ENCODE measurements around the gene THY1.
"Not testable (repeated sequence)": the region's sequence is repeated elsewhere in the genome, so short reads cannot be mapped to it uniquely, and the experiment has no call there.

The THY1 gene

DNA sequence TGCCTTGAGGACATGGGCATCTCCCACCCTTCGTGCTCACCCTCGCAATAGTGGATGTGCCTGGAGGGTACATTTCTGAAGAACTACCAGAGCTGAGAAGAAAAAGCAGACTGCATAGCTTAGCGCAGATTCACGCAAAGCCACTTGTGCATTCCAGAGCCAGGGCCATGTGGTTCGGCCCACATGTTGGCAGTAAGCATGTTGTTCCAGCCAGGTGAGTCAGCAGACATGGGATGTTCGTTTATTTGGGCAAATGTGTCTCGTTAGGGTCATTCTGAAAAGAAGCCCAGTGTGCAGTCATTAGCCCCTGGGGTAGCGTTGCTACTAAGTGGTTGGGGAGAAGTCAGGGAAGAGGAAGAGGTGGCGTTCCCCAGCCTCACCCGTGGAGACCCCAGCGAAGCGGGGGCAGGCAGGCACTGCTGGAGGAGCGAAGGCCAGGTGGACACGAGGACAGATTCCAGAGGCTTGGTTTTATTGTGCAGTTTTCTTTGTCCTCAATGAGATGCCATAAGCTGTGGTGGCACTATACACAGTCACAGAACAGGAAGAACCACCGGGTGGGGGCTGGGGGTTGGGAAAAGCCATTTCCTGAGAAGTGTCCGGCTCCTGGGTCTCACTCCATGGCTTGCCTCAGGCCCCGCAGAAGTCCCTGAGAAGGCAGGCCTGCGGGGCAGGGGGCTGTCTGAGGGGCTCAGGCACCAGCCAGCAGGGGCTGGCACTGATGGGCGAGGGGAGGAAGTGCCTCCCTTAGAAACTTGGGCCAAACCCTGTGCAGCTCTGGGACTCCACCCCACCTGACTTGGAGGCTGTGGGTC, 5.0 kb downstream of the THY1 start:
- no peak for DNase-seq

DNA sequence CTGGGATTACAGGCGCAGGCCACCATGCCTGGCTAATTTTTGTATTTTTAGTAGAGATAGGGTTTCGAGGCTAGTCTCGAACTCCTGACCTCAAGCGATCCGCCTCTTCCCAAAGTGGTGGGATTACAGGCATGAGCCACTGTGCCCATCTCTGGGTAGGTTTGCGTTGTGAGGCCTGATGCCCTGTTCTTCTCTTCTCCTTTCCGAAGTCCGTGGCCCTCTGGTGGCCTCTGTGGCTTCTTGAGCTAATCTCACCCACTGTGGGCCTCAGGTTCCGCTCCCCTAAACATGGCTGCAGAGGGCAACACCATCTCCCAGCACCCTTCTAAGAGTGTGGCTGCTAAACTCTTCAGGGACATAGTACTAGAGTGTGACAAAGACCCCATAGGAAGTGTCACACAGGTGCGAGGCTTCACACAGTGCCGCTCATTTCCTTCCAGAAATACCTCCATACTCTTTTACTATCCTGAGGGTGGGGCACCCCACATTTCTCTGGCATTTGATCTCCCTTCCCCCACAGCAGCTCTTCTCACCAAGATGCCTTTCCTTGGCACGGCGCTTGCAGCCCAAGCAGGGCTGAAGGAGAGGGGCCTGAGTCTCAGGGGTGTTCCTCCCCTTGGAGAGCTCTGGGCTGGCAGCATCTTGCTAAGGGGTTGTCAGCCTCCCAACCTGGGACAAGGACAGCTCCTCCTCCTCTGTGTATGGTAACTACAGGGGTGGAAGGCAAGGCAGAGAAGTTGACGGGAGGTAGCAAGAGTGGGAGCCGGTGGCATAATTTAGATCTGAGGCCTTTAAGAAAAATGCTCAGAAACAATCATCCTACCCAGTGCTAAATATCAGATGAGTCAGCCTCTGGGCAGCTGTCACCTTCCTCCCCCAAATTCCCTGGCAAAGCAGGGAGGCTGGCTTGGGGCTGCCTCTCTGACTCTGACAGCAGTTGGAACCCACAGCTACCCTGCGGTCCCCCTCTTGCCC, 6.1 kb downstream of the THY1 start:
- DNase-seq = no peak

DNA sequence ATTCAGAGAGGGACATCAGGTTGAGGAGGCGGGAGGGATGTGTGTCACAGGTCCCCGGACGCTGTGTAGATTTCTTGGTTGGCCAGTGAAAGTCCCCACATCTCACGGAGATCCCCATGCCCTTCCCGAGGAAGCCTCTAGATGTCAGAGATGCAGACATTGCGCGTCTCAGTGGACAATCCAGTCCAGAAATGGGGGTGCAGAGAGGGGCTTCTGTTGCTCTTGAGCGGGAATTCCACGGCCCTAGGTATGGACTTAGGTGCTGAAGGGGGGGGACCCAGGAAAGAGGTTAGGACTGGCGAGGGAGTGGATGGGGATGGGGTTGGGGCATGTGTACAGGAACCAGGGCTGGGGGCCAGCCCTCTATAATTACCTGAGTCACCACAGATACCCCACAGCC, 7.0 kb downstream of the THY1 start:
- no peak for DNase-seq

DNA sequence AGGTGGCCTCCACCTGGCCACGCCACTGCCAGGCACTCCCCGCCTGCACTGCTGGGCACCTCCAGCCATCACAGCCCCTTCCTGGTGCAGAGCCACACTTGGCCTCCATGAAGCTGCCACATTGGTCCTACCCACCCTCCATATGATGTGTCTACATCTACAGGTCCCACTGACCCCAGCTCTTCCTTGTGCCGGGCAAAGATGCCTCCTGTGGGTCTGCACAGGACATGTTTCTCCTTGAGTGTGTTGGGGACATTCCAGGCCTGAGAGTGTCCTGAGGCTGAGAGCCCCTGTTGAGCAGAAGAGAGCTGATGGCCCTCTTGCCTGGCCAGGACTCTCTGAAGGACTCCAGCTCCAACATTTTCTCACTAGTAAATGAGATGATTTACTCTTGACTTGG, 7.5 kb downstream of the THY1 start:
- DNase-seq = no peak

DNA sequence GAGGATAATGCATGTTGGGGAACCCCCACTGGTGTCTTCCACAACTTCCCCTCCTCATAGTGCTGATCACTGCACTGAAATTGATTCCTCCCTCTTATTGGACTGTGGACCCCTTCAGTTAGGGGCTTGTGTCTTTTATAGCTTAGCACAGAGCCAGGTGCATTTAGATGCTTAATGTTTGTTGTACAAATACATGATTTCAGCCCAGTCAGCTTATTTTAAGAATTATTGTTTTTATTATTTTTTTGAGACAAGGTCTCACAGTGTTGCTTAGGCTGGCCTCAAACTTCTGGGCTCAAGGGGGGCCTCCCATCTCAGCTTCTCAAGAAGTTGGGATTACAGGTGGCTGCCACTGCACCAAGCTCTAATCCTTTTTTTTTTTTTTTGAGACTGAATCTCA, 8.2 kb downstream of the THY1 start:
- DNase-seq = no peak

DNA sequence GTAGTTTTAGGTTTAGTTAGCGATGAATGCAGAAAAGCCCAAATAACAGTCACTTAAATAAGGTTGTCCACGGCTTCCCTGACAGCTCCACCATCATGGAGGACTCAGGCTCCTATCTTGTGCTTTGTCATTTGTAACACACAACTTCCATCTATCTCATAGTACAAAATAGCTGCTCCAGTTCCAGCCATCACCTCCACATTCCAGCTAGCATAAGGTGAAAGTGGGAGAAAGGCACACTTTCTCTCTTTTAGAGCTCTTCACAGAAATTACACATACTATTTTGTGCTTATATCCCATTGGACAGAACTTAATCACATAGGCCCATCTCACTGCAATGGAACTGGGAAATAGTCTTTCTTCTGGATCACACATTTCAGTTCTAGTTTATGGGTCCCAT, 8.7 kb downstream of the THY1 start:
- no peak for DNase-seq

DNA sequence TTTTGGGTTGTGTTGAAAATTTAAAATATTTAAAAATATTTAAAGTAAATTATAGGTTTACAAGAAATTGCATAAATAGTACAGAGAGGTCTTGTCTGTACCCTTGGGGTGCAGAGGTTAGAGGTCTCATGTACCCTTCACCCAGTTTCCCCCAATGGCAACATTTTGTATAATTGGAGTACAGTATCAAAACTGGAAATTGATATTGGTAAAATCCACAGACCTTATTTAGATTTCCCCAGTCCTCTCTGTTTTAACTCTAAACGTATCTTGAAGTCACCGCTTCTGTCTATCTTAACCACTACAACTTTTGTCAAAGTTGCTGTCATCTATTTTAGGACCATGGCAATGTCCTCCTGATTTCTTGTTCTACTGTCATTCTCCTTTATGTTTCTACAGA, 10.9 kb downstream of the THY1 start:
- no peak for DNase-seq

DNA sequence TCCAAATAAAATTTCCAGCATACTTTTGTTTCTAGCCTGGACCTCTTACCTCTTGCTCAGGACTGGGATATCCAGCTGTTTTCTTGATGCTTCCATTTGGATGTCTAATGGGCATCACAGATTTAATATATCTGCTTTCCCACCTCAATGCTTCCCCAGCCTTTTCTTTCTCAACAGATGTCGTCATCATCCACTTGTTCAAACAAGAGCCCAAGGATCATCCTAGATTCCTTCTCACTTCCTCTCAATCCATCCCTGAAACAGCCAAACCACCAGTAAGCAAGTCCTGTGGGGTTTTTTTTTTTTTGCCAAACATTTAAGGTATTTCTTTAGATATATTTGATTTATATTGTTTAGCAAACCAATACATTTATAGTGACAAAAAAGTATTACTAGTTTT, 12.5 kb downstream of the THY1 start:
- DNase-seq = no peak

DNA sequence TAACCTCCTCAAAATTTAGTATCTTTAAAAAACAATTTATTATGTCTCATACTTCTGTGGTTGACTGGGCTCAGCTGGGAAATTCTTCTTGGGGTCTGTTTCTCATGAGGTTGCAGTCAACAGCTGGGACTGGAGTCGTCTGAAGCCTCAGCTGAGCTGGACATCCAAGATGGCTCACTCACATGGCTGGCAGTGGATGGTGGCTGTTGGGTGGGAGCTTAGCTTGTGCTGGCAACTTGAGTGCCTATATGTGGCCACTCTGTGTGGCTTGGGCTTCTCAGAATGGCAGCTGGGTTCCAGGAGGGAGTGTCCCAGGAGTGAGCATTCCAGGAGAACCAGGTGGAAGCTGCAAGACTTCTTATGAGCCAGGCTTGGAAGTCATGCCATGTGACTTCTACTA, 13.2 kb downstream of the THY1 start:
- DNase-seq = no peak

DNA sequence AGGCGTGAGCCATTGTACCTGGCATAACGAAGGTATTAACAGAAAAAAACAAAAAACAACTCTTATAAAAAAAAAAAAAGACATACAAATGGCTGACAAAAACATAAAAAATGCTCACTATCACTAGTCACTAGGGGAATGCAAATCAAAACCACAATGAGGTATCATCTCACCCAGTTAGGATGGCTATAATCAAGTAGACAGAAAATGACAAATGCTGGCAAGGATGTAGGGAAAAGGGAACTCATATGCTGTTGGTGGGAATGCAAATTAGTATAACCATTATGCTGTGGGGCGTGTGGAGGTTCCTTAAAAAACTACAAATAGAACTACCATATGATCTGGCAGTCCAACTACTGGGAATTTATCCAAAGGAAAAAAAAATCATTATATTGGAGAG, 17.0 kb downstream of the THY1 start:
- no peak for DNase-seq

DNA sequence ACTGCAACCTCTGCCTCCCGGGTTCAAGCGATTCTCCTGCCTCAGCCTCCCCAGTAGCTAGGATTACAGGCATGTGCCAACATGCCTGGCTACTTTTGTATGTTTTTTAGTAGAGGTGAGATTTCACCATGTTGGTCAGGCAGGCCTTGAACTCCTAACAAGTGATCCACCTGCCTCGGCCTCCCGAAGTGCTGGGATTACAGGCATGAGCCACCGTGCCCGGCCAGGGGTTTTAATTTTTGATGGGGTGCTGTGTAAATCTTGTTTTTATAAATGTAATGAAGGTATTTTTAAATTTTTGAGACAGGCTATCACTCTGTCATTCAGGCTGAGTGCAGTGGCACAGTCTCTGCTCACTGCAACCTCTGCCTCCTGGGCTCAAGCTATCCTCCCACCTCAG, 17.5 kb downstream of the THY1 start:
- not testable (repeated sequence) for DNase-seq

DNA sequence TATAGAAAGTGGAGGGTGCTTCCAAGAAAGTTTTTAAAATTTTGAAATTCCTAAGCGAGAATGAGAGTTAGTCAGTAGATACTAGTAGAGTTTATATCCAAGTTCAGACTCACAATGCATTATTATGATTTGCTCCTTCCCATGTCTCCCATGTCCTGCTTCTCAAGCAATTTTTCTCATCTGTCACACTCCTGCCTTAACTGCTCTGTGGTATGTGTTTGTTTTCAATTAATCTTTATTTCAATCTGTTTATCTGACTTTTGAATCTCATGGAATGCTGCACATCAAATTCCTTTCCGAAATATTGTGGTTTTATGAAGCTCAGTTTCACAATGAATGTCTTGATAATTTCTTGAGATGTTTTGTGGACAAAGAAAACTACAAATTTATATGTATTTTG, 18.1 kb downstream of the THY1 start:
- DNase-seq = no peak

DNA sequence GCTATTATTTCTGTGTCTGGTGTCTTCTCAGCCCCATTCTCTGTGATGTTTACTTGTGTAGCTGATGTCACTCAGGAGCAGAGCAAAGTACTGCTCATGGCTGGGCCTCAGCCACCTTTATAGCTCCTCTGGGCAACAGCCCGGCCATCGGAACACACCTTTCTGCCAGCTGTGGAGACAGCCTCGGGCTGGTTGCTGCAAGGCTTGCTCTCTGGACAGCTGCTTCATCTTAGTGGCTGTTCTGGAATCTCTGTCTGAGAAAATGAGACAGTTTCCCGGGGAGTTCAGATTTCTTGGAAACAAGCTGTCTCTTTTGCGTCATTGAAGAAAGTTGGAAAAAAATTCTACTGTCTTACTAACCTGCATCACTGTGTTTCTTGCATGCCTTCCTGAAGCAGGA, 20.0 kb downstream of the THY1 start:
- DNase-seq = no peak

DNA sequence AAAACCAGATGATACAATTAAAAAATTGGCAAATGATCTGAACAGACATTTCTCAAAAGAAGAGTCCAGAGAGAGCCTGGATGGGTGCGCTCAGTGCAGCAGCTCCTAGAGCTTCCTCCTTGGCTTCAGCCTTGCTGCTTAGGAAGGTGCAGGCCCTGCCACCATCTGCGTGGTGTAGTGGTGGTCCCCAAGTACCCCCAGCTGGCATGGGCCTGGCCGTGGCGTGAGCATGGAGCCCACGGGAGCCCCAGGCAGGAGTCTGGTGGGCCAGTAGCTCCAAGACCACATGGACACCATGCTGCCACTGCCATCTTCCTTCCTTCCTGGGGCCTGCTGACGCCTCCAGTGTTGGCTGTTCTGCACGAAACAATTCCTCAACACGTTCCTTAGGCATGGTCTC, 20.5 kb downstream of the THY1 start:
- no peak for DNase-seq

DNA sequence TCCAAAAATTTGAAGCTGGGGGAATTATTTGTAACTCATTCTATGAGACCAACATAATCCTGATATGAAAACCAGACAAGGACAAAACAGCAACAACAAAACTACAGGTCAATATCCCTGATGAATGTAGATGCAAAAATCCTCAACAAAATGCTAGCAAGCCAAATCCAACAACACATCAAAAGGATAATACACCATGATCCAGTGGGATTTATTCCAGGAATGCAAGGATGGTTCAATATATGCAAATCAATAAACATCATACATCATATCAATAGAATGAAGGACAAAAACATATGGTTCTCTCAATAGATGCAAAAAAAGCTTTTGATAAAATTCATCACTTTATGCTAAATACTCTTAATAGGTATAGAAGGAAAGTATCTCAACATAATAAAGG, 22.1 kb downstream of the THY1 start:
- DNase-seq = no peak

DNA sequence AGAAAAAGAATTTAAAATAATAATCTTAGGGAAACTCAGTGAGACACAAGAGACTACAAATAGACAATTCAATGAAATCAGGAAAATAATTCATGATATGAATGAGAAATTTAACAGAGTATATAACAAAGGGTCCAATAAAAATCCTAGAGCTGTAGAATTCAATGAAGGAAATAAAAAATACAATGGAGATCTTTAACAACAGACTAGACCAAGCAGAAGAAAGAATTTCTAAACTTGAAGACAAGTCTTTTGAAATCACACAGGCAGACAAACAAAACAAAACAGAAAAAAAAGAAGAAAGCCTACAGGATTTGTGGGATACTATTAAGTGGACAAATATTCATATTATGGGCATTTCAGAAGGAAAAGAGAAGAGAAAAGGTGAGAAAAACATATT, 25.2 kb downstream of the THY1 start:
- no peak for DNase-seq

DNA sequence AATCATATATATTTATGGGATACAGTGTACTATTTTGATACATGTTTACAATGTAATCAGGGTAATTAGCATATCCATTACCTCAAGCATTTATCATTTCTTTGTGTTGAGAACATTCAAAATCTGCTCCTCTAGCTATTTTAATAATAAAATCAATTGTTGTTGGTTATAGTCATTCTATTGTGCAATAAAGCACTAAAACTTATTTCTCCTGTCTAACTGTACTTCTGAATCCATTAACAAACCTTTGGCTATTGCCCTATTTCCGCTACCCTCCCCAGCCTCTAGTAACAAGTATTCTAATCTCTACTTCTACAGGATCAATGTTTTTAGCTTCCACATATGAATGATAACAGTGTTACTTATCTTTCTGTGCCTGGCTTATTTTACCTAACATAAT, 26.1 kb downstream of the THY1 start:
- no peak for DNase-seq

DNA sequence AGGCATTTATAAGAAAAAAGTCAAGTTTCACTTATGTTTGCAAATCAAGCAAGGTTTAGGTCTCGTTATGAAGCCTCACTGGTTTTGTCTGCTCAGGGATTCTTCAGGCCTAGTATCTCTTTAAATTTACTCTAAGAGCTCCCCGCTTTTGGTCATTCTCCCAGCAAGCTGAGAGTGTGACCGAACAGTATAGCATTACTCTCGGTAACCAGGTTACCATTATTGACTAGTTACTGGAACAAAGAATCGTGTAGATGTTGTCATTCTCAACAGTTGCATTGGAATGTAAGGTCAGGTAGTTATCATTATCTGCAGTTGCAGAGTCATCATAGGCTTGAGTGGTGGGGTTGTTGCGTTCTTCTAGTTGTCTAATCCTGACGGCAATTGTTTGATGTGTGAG, 31.7 kb downstream of the THY1 start:
- DNase-seq = no peak

DNA sequence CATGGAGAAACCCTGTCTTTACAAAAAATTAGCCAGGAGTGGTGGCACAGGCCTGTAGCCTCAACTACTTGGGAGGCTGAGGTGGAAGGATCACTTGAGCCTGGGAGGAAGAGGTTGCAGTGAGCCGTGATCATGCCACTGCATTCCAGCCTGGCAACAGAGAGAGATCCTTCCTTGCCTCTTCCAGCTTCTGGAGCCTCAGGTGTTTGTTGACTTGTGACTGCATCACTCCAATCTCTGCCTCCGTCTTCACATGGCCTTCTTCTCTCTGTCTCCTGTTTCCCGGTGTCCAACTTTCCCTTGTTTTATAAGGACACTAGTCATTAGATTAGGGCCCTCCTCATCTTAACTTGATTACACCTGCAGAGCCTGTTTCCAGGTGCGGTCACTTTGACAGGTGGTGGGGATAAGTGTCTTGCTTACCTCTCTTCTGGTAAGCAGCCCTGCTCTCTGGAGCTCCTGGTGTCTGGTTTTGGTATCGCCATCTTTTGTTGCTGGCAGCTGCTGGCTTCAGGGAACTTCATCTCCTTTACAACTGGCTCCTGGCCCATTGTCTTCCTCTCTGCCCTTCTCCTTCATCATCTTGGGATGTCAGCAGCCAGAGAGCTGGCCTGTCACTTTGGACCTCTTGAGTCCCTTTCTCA, 33.2 kb downstream of the THY1 start:
- DNase-seq = no peak

DNA sequence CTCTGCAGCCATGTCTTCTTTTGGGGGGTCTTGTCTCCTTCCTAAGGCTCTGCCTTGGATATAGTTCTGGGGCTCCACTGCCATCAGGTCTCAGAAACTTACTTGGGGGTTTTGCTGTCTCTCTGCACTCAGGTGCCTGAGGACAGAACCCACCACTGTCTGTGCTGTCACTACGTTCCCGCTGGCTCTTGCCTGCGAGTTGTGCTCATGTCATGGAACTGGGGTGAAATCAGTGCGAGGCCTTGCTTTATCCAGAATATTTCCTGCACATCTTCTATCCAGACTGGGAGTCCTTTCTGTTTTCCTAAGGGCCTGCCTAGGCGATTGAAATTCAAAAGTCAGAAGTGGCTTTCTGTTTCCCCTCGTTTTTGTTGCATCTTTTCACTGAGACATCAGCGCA, 34.9 kb downstream of the THY1 start:
- DNase-seq = no peak

DNA sequence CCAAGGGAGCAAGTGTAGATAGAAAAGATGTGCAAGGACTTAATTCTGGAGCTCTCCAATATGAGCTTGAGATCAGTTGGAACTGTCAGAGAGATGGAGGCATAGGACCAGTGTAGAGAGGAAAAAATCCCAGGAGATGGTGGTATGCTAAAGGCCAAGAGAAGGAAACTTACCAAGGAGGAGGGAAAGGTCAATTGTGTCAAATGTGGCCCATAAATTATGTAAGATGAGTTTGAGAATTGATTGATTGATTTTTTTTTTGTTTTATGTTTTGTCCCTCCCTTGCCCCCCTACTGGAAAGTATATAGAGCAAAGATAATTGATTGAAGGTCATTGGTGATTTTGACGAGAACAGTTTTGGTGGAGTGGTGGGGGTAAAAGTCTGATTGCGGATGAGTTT, 38.6 kb downstream of the THY1 start:
- no peak for DNase-seq

DNA sequence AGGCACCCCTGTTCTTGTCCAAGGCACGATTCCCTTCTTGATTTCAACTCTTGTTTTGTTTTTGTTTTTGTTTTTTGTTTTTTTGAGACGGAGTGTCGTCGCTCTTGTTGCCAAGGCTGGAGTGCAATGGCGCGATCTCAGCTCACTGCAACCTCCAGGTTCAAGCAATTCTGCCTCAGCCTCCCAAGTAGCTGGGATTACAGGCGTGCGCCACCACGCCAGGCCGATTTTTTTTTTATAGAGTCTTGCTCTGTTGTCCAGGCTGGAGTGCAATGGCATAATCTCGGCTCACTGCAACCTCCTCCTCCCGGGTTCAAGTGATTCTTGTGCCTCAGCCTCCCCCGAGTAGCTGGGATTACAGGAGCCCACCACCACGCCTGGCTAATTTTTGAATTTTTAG, 40.5 kb downstream of the THY1 start:
- not testable (repeated sequence) for DNase-seq

DNA sequence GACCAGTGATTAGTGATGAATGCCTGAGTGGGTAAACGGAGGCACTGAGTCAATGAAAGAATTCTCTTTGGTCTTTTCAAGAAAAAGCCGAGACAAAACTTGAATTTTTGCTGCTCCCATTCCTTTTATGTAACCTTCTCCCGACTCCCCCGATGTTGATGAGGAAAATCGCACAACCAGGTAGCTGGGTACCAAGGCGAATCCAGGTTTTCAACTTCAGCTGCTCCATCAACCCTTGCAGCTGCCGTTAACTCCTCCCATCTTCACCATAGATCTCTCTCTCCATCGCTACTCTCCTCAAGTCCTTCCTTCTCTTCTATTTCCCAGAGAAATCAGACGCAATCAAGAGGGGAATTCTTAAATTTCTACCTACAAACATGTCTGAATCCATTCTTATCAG, 40.9 kb downstream of the THY1 start:
- DNase-seq = no peak
